Femur (tissue), 1 donor: ENCODE results near the gene STK39.

Source experiments
- DNase-seq: peaks from one replicate; pipeline ENCODE4 v3.0.0-alpha.2; 2017

STK39 gene

GRCh38 chr2:168207851-168208250 lies 39.5 kb downstream of the STK39 start:
- DNase-seq: no peak

GRCh38 chr2:168203762-168204693 lies 43.4 kb downstream of the STK39 start:
- no peak for DNase-seq

- no peak for DNase-seq
Measured at GRCh38 chr2:168201584-168202116, 45.7 kb downstream of the STK39 start.

GRCh38 chr2:168200930-168201583 lies 46.3 kb downstream of the STK39 start:
- DNase-seq: no peak

GRCh38 chr2:168198476-168199207 lies 48.8 kb downstream of the STK39 start:
- DNase-seq: no peak

- DNase-seq: no peak
Measured at GRCh38 chr2:168196764-168197180, 50.6 kb downstream of the STK39 start.

- no peak for DNase-seq
Measured at GRCh38 chr2:168194784-168195522, 52.4 kb downstream of the STK39 start.

GRCh38 chr2:168192839-168193616 lies 54.4 kb downstream of the STK39 start:
- no peak for DNase-seq

- no peak for DNase-seq
Measured at GRCh38 chr2:168191955-168192785, 55.2 kb downstream of the STK39 start.

GRCh38 chr2:168190590-168191336 lies 56.6 kb downstream of the STK39 start:
- no peak for DNase-seq

GRCh38 chr2:168189835-168190569 lies 57.4 kb downstream of the STK39 start:
- DNase-seq: no peak

- DNase-seq: no peak
Measured at GRCh38 chr2:168188002-168188401, 59.4 kb downstream of the STK39 start.

- DNase-seq: no peak
Measured at GRCh38 chr2:168186452-168186851, 60.9 kb downstream of the STK39 start.

GRCh38 chr2:168185583-168186274 lies 61.7 kb downstream of the STK39 start:
- DNase-seq: no peak

GRCh38 chr2:168184681-168185513 lies 62.5 kb downstream of the STK39 start:
- DNase-seq: no peak

- DNase-seq: no peak
Measured at GRCh38 chr2:168183308-168183997, 63.9 kb downstream of the STK39 start.
